Right forelimb (tissue), 1 donor: Measurements from ENCODE around the gene ROCK1.
"Not testable (repeated sequence)": the region's sequence is repeated elsewhere in the genome, so short reads cannot be mapped to it uniquely, and the experiment has no call there.

Experiments used
- DNase-seq: peaks from one replicate; pipeline ENCODE4 v3.0.0-alpha.2; 2018

Gene ROCK1

GRCh38 chr18:21049306-21049705, 62.3 kb downstream of the ROCK1 start:
- no peak for DNase-seq

GRCh38 chr18:21047126-21047525, 64.5 kb downstream of the ROCK1 start:
- no peak for DNase-seq

GRCh38 chr18:21040466-21040865, 71.1 kb downstream of the ROCK1 start:
- DNase-seq: no peak

- DNase-seq: no peak
Measured at GRCh38 chr18:21038201-21038600, 73.4 kb downstream of the ROCK1 start.

GRCh38 chr18:21031845-21032244, 79.8 kb downstream of the ROCK1 start:
- DNase-seq: no peak

GRCh38 chr18:21018257-21018656, 93.4 kb downstream of the ROCK1 start:
- DNase-seq: not testable (repeated sequence)

GRCh38 chr18:21012308-21012707, 99.3 kb downstream of the ROCK1 start:
- DNase-seq: no peak

- no peak for DNase-seq
Measured at GRCh38 chr18:21004726-21005125, 106.9 kb downstream of the ROCK1 start.

GRCh38 chr18:21000667-21001066, 110.9 kb downstream of the ROCK1 start:
- no peak for DNase-seq

GRCh38 chr18:20997371-20997770, 114.2 kb downstream of the ROCK1 start:
- no peak for DNase-seq

GRCh38 chr18:20996418-20996817, 115.2 kb downstream of the ROCK1 start:
- DNase-seq: no peak

- no peak for DNase-seq
Measured at GRCh38 chr18:20988726-20989125, 122.9 kb downstream of the ROCK1 start.

GRCh38 chr18:20975077-20975476, 136.5 kb downstream of the ROCK1 start:
- DNase-seq: no peak

- no peak for DNase-seq
Measured at GRCh38 chr18:20971886-20972267, 139.7 kb downstream of the ROCK1 start.

GRCh38 chr18:20966795-20967194, 144.8 kb downstream of the ROCK1 start:
- no peak for DNase-seq

- no peak for DNase-seq
Measured at GRCh38 chr18:20963027-20963426, 148.6 kb downstream of the ROCK1 start.

- no peak for DNase-seq
Measured at GRCh38 chr18:20960735-20961134, 150.9 kb downstream of the ROCK1 start.

GRCh38 chr18:20950827-20951226, 160.8 kb downstream of the ROCK1 start:
- not testable (repeated sequence) for DNase-seq
